Lower leg skin (tissue), 4 donors: ENCODE data around the gene DUSP11. TPM values are rescaled to one million over a fixed set of nuclear protein-coding genes. Genes with fewer than 3 reads are reported as not detected.

Source experiments
- DNase-seq, 2 donors: peaks; one replicate each; pipeline ENCODE4 v3.0.0-alpha.2; 2019; ENCODE audit warnings: low spot score in 2 of 2
- H3K4me3 ChIP-seq: fragments of 200-600 bp; sonication (generic); 2 replicates; pipeline ENCODE4 v1.5.1; 2017; ENCODE audit warnings: mild to moderate bottlenecking, low read depth; ENCODE audit not compliant: poor library complexity, severe bottlenecking
- CTCF ChIP-seq, 3 donors: fragments of 450-650 bp; IDR thresholded peaks; one replicate each; pipeline ENCODE4 v1.5.1; 2016; ENCODE audit warnings: antibody characterized with exemption in 3 of 3, mild to moderate bottlenecking in 3 of 3, moderate library complexity in 2 of 3
- POLR2A ChIP-seq, 2 donors: fragments of 450-650 bp; IDR thresholded peaks; one replicate each; pipeline ENCODE4 v1.6.1; 2016 to 2017; ENCODE audit warnings: antibody characterized with exemption in 2 of 2, mild to moderate bottlenecking in 1 of 2, moderate library complexity in 1 of 2
- WGBS, 2 donors: methylation state at CpG; one replicate each; pipeline ENCODE4 v1.1.5; 2018; 5-methylcytosine and 5-hydroxymethylcytosine counted together
- intact Hi-C: fragments of 100-400 bp; cut with DNase I; formaldehyde crosslinking; loops from one replicate; pipeline ENCODE4 v1.15.0; 2023; ENCODE audit warnings: low total_unique reads
- total RNA-seq, 4 donors: library from RNA; depleted of rRNA; stranded (reverse); fragments of >200 nt; gene quantifications; one replicate each; pipeline ENCODE4 v1.1.0, GENCODE V29; 2016

DUSP11 gene
- total RNA-seq, 4 donors from 2014 or later = 40.6 to 53.7 (median 41.9) TPM

GRCh38 chr2:73746877-73747208 is 33.1 kb downstream of the DUSP11 start:
- no peak overlapping the region for H3K4me3 ChIP-seq
- 89 to 93% methylated on average over 3 of the region's 3 CpGs for WGBS, 2 donors
- no peak for DNase-seq
- intact Hi-C loops = no loop called here
- TF ChIP-seq CTCF (IDR thresholded peaks at IDR 0.05) (no peak), POLR2A (IDR thresholded peaks at IDR 0.05) (no peak)

GRCh38 chr2:73746015-73746876 is 33.7 kb downstream of the DUSP11 start:
- no peak for DNase-seq
- intact Hi-C loops = no loop called here
- WGBS, 2 donors = 86 to 88% methylated on average over 11 of the region's 11 CpGs
- no peak overlapping the region for H3K4me3 ChIP-seq
- TF ChIP-seq CTCF (IDR thresholded peaks at IDR 0.05) = no peak
- TF ChIP-seq POLR2A (IDR thresholded peaks at IDR 0.05) = no peak

GRCh38 chr2:73740767-73741166 is 39.1 kb downstream of the DUSP11 start:
- intact Hi-C loops = no loop called here
- DNase-seq = no peak
- no peak overlapping the region for H3K4me3 ChIP-seq
- 89 to 92% methylated on average over 2 of the region's 2 CpGs for WGBS, 2 donors
- no peak for TF ChIP-seq POLR2A (IDR thresholded peaks at IDR 0.05)
- no peak for TF ChIP-seq CTCF (IDR thresholded peaks at IDR 0.05)

- WGBS, 2 donors = 73 to 83% methylated on average over 3 of the region's 3 CpGs
- intact Hi-C loops = no loop called here
- TF ChIP-seq POLR2A (IDR thresholded peaks at IDR 0.05) (no peak), CTCF (IDR thresholded peaks at IDR 0.05) (no peak)
- no peak overlapping the region for H3K4me3 ChIP-seq
- DNase-seq = no peak
Measured at GRCh38 chr2:73739101-73739500, 40.8 kb downstream of the DUSP11 start.

GRCh38 chr2:73736855-73737779 is 42.8 kb downstream of the DUSP11 start, which contains the start of gene TPRKB:
TSS of gene TPRKB (minus strand) at chr2:73737345. CDS start at chr2:73734569, 2,776 bp downstream.
- H3K4me3 ChIP-seq = peak within 1 kb of the TSS; percentile 80
- TF ChIP-seq CTCF (IDR thresholded peaks at IDR 0.05) (no peak), POLR2A (IDR thresholded peaks at IDR 0.05) (no peak)
- 1% methylated on average over 37 to 49 of the region's 49 CpGs for WGBS, 2 donors
- peak; percentile 96 to 99 for DNase-seq
- intact Hi-C loops = no loop called here
